CD4-positive, alpha-beta T cell treated with Interleukin-1 beta for 1 hour (primary cell): Measurements from ENCODE around the gene ACTG1.

Source experiments
- DNase-seq, 2 donors: peaks; one replicate each; pipeline ENCODE4 v3.0.0-alpha.2; 2020 to 2022

The ACTG1 gene

DNA sequence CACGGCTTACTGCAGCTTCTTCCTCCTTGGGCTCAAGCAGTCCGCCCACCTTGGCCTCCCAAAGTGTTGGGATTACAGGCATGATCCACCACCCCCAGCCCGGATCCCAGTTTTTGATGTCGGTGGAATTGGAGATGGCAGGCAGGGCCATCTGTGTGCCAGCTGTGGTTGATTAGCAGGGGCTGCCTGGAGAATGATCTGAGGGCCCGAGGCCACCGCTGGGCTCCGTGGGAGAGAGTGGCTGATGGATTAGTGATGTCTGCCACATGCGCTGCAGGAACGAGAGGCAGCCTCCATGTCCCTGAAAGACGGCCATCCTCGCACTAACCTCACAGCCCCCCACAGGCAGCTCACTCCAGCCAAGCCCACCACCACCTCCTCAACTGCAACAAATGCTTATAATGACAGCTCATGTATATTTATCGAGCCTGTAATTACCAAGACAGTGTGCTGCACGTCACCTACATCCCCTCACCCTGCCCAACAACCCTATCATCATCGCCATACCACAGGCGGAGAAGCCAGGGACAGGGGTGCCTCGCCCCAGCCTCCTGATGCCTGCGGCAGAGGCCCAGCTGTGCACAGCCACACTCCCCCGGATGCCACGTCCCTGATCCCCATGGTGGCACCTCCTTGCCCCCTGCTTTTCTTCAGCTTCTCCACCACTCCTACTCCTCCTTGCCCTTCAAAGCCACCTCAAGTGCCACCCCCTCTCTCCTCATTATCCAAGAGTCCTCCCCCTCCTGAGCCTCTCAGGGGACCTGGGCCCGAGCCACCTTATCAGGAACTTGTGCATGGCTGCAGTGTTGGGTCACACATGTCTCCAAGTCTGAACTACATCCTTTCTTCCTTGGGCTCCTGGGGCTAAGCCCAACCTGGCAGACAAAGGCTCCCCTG is 33.2 kb downstream of the ACTG1 start:
- DNase-seq: no peak

DNA sequence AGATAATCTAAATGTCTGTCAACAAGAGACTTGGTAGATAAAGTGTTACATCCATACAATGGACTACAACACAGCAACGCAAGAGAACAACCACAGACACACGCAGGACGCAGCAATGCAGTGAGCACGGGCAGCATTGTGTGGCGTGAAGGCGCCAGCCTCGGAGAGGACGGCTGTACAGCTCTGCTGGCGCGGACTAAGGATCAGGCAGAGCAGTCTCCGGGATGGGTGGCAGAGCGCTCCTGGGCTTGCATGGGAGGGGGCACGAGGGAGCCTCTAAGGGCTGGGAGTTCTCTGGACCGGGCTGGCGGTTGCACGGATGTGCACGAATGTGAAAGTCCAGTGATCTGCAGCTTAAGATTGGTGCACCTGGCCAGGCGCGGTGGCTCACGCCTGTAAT is 34.5 kb downstream of the ACTG1 start:
- no peak for DNase-seq

GRCh38 chr17:81477173-81477572 is 35.4 kb downstream of the ACTG1 start:
- no peak for DNase-seq

GRCh38 chr17:81476635-81477034 is 36.0 kb downstream of the ACTG1 start:
- no peak for DNase-seq

GRCh38 chr17:81476097-81476496 is 36.5 kb downstream of the ACTG1 start:
- DNase-seq: no peak

- no peak for DNase-seq
Measured at GRCh38 chr17:81474958-81475357, 37.6 kb downstream of the ACTG1 start.

DNA sequence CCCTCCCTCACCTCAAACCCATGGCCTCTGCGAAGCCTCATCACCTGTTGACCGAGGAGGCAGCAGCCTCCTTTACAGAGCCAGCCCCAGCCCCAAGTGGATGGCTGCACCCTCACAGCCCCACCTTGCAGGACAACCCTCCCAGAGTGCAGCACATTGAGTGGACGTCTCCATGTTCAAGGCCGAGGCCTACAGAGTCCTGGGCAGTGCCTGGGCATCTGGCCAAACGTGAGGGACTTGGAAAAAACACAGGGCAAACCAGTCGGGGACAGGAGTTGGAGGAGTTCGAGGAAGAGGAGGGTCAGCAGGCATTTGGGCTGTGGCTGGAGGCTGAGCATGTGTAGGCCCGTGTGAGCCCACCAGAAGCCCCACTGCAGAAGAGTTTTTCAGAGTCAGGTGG is 39.6 kb downstream of the ACTG1 start:
- DNase-seq: no peak

GRCh38 chr17:81471818-81472456 is 40.7 kb downstream of the ACTG1 start:
- DNase-seq: peak in 1 of 2 donors; percentile 27

DNA sequence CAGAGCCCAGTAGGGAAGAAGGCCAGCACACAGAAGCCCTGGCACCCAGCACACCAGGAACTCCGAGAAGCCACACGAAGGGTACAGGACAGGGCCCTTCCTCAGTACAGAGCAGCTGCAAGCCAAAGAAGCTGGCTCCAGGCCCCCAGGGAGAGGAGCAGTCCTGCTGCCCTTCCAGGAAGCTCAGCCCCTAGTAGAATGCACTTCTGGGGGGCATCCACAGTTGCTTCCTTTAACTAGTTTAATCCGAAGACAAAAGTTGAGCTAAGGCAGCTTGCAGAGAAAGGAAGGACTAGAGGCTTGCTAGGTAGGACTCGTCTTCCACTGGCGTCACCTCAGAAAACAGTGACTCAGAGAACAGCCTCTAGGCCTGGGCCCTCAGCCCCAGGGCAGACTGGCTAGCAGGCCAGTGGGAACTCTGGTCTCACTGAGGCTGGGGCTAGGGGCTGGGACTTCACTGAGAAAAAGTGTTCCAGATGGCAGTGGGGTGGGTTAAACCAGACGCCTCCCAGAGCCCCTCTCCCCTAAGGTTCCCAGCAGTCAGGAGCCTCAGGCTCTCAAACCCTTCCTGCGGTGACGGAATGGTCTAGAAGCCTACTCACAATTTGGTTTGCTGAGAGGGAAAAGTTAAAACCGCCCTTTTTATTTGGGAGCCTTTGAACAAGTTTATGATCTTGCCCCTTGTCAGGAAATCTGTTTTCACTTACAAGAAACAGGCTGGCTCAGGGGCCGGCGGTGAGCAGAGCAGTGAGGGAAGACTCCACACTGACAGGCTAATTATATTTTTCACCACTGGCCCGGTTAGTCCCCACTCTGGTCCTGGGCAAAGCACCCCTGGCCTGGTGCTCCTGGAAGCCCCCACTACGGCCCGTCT is 41.4 kb downstream of the ACTG1 start:
- no peak for DNase-seq

DNA sequence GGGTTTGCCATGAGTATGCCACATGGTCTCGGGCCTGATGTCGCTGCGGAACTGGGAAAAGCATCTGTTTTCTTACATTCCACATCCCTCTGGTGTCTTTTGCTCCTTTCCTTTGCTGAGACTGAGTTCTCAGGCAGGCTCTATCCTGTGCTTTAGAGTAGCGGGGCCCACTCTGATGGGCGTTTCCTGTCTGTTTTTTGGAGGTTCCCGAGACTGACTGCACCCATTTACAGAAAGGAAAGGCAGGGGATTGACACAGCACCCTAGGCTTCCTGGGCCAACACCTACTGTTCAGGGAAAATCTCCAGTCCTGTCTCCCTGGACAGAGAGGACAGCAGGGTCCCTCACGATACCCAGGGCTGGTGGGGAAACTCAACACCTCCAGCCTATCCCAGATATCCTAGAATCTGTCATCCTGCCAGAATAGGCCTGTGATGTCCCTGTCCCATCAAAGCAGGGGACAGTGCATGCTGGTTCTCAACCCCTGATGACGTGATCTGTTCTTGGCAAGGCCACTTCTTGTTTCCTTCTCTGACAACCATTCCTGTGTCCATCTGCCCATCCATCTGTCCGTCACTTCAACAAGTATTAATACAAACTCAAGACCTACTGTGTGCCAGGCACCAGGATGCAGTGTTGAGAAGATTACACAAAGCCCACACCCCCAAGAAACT is 42.2 kb downstream of the ACTG1 start:
- DNase-seq: no peak

GRCh38 chr17:81469266-81469665 is 43.3 kb downstream of the ACTG1 start:
- no peak for DNase-seq

DNA sequence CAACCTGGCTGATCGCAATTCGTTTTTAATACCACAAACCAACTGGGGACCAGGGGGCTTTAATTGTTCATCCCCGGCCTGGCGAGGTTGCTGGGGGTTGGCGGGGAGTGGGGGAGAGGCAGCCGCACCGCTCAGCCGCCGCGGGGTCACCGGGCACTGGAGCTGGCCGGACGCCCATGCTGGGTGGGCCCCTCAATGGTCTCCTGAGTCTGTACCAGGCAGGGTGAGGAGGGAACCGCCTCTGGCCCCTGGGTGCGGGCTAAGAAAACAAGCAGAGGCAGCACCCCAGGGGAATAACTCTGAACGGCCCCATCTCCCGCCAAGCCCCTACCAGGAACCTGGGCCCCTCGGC is 43.9 kb downstream of the ACTG1 start:
- no peak for DNase-seq

DNA sequence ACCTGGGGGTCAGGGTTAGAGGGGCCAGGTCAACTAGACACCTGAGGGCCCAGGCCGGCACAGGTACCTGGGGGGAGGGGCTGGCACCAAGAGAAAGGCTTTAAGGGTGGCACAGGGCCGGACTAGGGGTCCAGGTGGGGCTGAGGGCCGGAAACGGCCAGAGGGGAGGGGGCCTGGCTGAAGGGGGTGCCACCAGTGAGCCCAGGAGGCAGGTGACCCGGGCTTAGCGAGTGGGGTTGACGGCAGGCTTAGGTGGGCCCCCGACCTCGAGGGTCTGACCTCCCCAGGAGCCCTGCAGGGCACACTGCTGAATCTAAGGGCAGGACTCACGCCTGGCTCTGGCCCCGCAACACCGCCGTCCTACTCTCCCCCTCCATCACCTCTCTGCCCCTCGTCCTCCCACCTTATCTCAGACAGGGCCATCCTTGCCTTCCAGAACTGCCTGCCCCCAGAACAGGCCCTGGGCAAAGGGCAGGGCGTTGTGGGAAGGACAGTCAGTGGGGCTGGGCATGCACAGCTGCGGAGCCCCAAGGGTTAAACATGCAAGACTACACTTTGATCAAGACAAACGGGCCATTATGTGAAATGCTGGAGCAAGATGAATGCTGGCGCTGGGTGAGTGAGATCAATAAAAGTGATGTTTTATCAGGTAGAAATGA is 44.4 kb downstream of the ACTG1 start:
- DNase-seq: no peak

DNA sequence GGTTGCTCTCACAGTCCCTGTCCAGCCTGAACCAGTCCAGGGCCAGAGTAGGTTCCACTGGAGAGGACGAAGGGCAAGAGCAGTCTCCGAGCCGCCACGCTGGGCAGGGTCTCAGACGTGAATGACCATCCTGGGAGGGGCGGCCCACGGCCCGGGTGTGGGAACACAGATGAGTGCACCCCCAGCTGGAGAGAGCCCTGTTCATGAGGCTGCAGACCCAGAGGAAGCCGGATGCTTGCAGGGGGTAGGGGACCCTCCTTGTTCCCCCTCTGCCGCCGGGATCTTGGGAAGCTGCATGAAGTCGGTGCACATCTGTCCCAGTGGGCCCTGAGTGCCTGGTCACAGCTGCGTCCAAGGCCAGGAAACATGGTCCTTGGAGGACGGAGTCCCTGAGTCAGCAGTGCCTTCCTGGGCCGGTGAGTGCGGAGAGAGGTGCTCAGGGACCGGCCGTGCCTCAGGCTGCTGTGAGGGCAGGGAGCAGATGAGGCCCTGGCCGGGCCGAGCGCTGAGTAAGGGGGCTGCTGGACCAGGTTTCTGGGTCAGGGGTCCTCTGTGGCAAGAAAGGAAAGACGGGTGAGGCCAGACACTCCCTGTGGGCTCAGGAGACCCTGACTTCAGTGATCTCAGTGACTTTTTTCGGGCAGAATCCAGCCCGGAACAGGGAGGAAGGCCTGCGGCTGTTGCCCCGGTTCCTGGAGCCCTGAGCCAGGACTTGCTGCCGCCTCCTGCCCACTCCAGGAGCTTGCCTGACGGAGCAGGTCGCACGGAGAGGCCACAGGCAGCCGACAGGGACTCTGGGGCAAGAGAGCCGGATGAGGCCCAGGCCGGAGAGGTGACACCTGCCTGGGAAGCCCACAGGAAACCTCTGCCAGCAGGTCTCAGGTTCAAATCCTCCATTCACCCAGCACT is 45.8 kb downstream of the ACTG1 start:
- no peak for DNase-seq

- no peak for DNase-seq
Measured at GRCh38 chr17:81465910-81466309, 46.7 kb downstream of the ACTG1 start.

GRCh38 chr17:81464586-81464985 is 48.0 kb downstream of the ACTG1 start:
- DNase-seq: no peak

DNA sequence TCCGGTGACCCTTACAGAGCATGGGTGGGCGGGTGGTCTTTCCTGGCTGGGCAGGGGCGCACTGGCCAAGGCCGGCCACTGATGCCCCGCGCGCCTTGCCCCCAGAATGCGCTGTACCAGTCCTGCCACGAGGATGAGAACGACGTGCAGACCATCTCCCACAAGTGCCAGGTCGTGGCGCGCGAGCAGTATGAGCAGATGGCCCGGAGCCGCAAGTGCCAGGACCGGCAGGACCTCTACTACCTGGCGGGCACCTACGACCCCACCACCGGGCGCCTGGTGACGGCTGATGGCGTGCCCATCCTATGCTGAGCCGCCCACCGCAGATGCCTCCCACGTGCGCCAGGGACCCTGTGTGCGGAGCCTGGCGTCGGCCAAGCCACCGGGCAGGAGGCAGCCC is 49.1 kb downstream of the ACTG1 start:
- no peak for DNase-seq

DNA sequence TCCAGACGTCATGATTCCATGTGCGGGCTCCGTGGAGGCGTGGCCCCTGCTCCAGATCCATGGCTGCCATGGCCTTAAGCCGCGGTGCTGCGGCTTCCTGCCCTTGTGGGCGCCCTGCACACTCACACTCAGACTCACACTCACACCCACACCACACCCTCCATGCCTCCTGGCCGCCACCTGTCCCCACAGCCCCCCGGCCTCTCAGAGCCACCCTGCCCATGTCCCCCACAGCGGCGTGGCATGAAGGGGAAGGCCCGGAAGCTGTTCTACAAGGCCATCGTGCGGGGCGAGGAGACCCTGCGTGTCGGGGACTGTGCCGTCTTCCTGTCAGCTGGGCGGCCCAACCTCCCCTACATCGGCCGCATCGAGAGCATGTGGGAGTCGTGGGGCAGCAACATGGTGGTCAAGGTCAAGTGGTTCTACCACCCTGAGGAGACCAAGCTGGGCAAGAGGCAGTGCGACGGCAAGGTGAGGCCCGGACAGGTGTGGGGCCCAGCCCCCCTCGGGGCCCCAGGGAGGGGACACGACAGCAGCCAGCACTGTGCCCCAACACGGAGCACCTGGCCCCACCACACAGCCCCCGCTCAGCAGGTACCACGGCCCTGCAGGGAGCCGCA is 50.0 kb downstream of the ACTG1 start:
- no peak for DNase-seq

GRCh38 chr17:81461607-81462500 is 50.7 kb downstream of the ACTG1 start:
- no peak for DNase-seq
